OCI-LY1 (cell line): ENCODE measurements around the gene ARGLU1.

ENCODE experiments used
- H2AFZ ChIP-seq: fragments of 200-600 bp; sonication (generic), shearing (Covaris generic); 2 replicates; pipeline ENCODE4 v1.6.0; 2014; ENCODE audit warnings: antibody characterized with exemption, mild to moderate bottlenecking, low read length
- H3F3A ChIP-seq: fragments of 200-600 bp; sonication (generic), shearing (Covaris generic); 2 replicates; pipeline ENCODE4 v1.6.0; 2014; ENCODE audit warnings: mild to moderate bottlenecking, antibody characterized with exemption, low read length, moderate library complexity; ENCODE audit not compliant: insufficient read depth
- H3K27ac ChIP-seq: fragments of 200-600 bp; sonication (generic); 2 replicates; pipeline ENCODE4 v1.5.1; 2014; ENCODE audit warnings: low read length, mixed run types, mild to moderate bottlenecking, low read depth; ENCODE audit not compliant: poor library complexity, severe bottlenecking
- H3K27me3 ChIP-seq: fragments of 200-600 bp; sonication (generic); 2 replicates; pipeline ENCODE4 v1.6.0; 2014; ENCODE audit warnings: antibody characterized with exemption, mild to moderate bottlenecking, low read length, moderate library complexity; ENCODE audit not compliant: insufficient read depth
- H3K36me3 ChIP-seq: fragments of 200-600 bp; sonication (generic); 2 replicates; pipeline ENCODE4 v1.6.1; 2014; ENCODE audit warnings: mild to moderate bottlenecking, antibody characterized with exemption, low read length, moderate library complexity, mixed read lengths; ENCODE audit not compliant: insufficient read depth
- H3K4me1 ChIP-seq: fragments of 200-600 bp; sonication (generic); 2 replicates; pipeline ENCODE4 v1.5.1; 2014; ENCODE audit warnings: mild to moderate bottlenecking, low read length, moderate library complexity; ENCODE audit not compliant: insufficient read depth, severe bottlenecking
- H3K4me2 ChIP-seq: fragments of 200-600 bp; sonication (generic), shearing (Covaris generic); 2 replicates; pipeline ENCODE4 v1.6.1; 2014; ENCODE audit warnings: low read length
- H3K4me3 ChIP-seq: fragments of 200-600 bp; sonication (generic); 2 replicates; pipeline ENCODE4 v1.5.1; 2014; ENCODE audit warnings: low read length, low read depth, mild to moderate bottlenecking, mixed read lengths; ENCODE audit not compliant: poor library complexity, severe bottlenecking
- H3K79me2 ChIP-seq: fragments of 200-600 bp; shearing (Covaris generic); 2 replicates; pipeline ENCODE4 v1.6.1; 2016; ENCODE audit warnings: mixed run types, low read length, mixed read lengths; ENCODE audit not compliant: insufficient read depth
- H3K9ac ChIP-seq: fragments of 200-600 bp; sonication (generic), shearing (Covaris generic); 2 replicates; pipeline ENCODE4 v1.6.1; 2014; ENCODE audit warnings: mild to moderate bottlenecking, low read length, mixed read lengths
- H3K9me2 ChIP-seq: fragments of 200-600 bp; sonication (generic), shearing (Covaris generic); 2 replicates; pipeline ENCODE4 v1.6.1; 2014; ENCODE audit warnings: low read depth, mild to moderate bottlenecking, low read length, mixed read lengths
- H3K9me3 ChIP-seq: fragments of 200-600 bp; shearing (Covaris generic); 2 replicates; pipeline ENCODE4 v1.6.1; 2014; ENCODE audit warnings: low read length, mixed read lengths
- H4K20me1 ChIP-seq: fragments of 200-600 bp; sonication (generic), shearing (Covaris generic); 2 replicates; pipeline ENCODE4 v1.6.0; 2016; ENCODE audit warnings: mild to moderate bottlenecking, low read length; ENCODE audit not compliant: insufficient read depth
- CTCF ChIP-seq: fragments of 200-600 bp; sonication (generic), shearing (Covaris generic); IDR thresholded peaks from 2 replicates; pipeline ENCODE4 v1.5.1; 2017; ENCODE audit warnings: mild to moderate bottlenecking, antibody characterized with exemption, low read length, moderate library complexity, mixed read lengths
- EZH2 ChIP-seq: fragments of 200-600 bp; sonication (generic), shearing (Covaris generic); IDR thresholded peaks from 2 replicates; pipeline ENCODE4 v1.8.0; 2017; ENCODE audit warnings: borderline replicate concordance, mixed run types, mild to moderate bottlenecking, antibody characterized with exemption, low read length, moderate library complexity, mixed read lengths

ARGLU1 gene

DNA sequence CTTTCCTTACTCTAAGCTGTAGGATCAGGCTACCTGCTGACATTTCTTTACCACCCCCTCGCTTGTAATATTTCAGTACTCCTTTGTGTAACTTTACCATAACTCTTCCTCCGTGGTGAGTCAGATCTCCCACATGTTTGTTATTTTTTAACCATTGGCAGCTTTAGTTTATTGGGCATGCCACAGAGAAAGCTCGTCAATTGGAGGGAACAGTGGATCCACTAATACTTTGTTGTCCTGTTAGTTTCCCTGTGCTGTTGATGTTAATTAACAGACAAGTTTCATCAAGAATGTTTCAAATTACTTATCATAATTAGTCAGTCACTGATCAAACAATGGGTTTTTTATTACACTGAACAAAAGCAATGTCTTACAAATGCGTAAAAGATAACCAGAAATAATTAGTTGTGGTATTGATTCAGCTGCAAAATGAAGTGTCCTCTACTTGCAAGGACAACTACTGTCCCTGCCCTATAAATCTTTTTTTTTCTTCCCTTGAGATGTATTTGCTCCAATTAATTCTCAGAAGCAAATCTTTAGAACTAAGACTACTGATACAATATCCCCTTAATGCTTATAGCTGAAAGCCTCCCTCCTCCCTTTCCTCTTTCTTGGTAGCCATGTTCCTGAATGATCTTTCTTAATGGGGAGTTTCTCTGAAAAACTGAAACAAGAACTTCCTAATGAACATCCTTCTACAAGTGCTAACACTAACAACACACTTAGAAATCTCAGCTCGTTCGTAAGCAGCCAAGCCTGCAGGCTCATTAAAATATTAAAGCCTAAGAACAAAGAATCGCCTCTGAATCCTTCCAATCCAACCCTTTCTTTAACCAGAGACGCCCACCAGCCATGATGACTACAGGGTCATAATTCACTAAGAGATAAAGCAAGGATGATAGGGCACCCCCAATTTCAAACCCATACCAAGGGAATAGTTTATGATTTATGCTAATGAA is 54.6 kb downstream of the ARGLU1 start:
- no peak overlapping the region for H3K4me2 ChIP-seq
- H3K9me3 ChIP-seq = no peaks in the 10 kb centered on the region
- no peak overlapping the region for H2AFZ ChIP-seq
- no peaks in the 10 kb centered on the region for H3K9me2 ChIP-seq
- TF ChIP-seq CTCF = no peak
- no peak for TF ChIP-seq EZH2
- H4K20me1 ChIP-seq = no peaks in the 10 kb centered on the region
- no peak overlapping the region for H3K27ac ChIP-seq
- H3K4me1 ChIP-seq = no peaks in the 10 kb centered on the region
- H3K4me3 ChIP-seq = no peak overlapping the region
- no peaks in the 10 kb centered on the region for H3K36me3 ChIP-seq
- H3F3A ChIP-seq = no peaks in the 10 kb centered on the region
- no peak overlapping the region for H3K9ac ChIP-seq
- no peaks in the 10 kb centered on the region for H3K27me3 ChIP-seq
- H3K79me2 ChIP-seq = no peaks in the 10 kb centered on the region

- no peaks in the 10 kb centered on the region for H4K20me1 ChIP-seq
- no peak overlapping the region for H2AFZ ChIP-seq
- H3K79me2 ChIP-seq = no peaks in the 10 kb centered on the region
- no peaks in the 10 kb centered on the region for H3F3A ChIP-seq
- H3K27ac ChIP-seq = no peak overlapping the region
- no peak overlapping the region for H3K9ac ChIP-seq
- no peaks in the 10 kb centered on the region for H3K36me3 ChIP-seq
- H3K4me1 ChIP-seq = no peaks in the 10 kb centered on the region
- no peaks in the 10 kb centered on the region for H3K9me3 ChIP-seq
- H3K9me2 ChIP-seq = no peaks in the 10 kb centered on the region
- H3K4me3 ChIP-seq = no peak overlapping the region
- no peak for TF ChIP-seq EZH2
- no peak for TF ChIP-seq CTCF
- H3K27me3 ChIP-seq = no peaks in the 10 kb centered on the region
- no peak overlapping the region for H3K4me2 ChIP-seq
Observed at GRCh38 chr13:106507560-106508274, 60.2 kb downstream of the ARGLU1 start.

DNA sequence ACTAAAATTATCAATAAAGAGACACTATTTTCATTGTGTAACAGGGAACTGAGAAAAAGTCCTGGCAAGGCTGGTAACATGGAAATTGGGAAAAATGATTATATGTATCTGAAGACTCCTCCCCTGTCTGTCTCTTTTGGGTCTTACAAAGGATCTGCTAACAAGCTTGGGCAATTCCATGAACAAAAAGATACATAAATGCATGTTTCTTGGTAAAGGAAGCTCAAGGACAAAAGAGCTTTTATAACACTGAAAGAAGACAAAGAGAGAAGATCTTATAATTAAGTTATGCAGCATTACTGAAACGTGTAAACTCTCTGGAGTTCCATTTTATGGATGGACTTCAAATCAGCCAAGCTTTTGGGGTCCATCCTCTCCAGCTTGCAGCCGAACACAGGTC is 61.7 kb downstream of the ARGLU1 start:
- H3K9me2 ChIP-seq = no peaks in the 10 kb centered on the region
- H4K20me1 ChIP-seq = no peaks in the 10 kb centered on the region
- no peaks in the 10 kb centered on the region for H3K4me1 ChIP-seq
- no peak overlapping the region for H3K4me2 ChIP-seq
- H3K9me3 ChIP-seq = no peaks in the 10 kb centered on the region
- no peaks in the 10 kb centered on the region for H3K27me3 ChIP-seq
- H3K36me3 ChIP-seq = no peaks in the 10 kb centered on the region
- TF ChIP-seq CTCF = no peak
- TF ChIP-seq EZH2 = no peak
- H3F3A ChIP-seq = no peaks in the 10 kb centered on the region
- H3K27ac ChIP-seq = no peak overlapping the region
- H3K4me3 ChIP-seq = no peak overlapping the region
- H3K9ac ChIP-seq = no peak overlapping the region
- no peaks in the 10 kb centered on the region for H3K79me2 ChIP-seq
- H2AFZ ChIP-seq = no peak overlapping the region
